Activated B cell treated with CpG ODN at 0.5 μM for 24 hours (primary cell): Measurements from ENCODE around the gene ECPAS. TPM values are rescaled to one million over a fixed set of nuclear protein-coding genes. Genes with fewer than 3 reads are reported as not detected.

Experiments used
- ATAC-seq: fragments of 200-7000 bp; cut with Tn5 transposase; one replicate; pipeline ENCODE4 v1.10.0; 2021; ENCODE audit warnings: low read depth, mild to moderate bottlenecking, moderate library complexity
- CTCF ChIA-PET: fragments of 350-600 bp; sonication (Branson Sonifier 250); formaldehyde crosslinking; loops from one replicate; lab custom pipeline; 2021; ENCODE audit warnings: antibody characterized with exemption; lab: Charles Lee
- POLR2A ChIA-PET: fragments of 350-600 bp; sonication (Branson Sonifier 250); formaldehyde crosslinking; loops from one replicate; lab custom pipeline; 2021; ENCODE audit warnings: antibody characterized with exemption; lab: Charles Lee
- DNase-seq: peaks from one replicate; pipeline ENCODE4 v3.0.0; 2022
- H3K27ac Mint-ChIP-seq: one replicate; pipeline ENCODE4 v1.8.0; 2020; ENCODE audit warnings: mixed read lengths
- H3K27me3 Mint-ChIP-seq: one replicate; pipeline ENCODE4 v1.8.0; 2021; ENCODE audit warnings: mixed read lengths
- H3K36me3 Mint-ChIP-seq: one replicate; pipeline ENCODE4 v1.8.0; 2021; ENCODE audit warnings: low read depth, mixed read lengths
- H3K4me1 Mint-ChIP-seq: one replicate; pipeline ENCODE4 v1.8.0; 2021; ENCODE audit warnings: mixed read lengths
- H3K4me3 Mint-ChIP-seq: one replicate; pipeline ENCODE4 v1.8.0; 2020; ENCODE audit warnings: mild to moderate bottlenecking, mixed read lengths
- H3K9me3 Mint-ChIP-seq: one replicate; pipeline ENCODE4 v1.8.0; 2020; ENCODE audit warnings: mixed read lengths
- intact Hi-C: fragments of 100-400 bp; cut with micrococcal nuclease; formaldehyde crosslinking; loops from one replicate; pipeline ENCODE4 v1.15.1; 2024
- total RNA-seq: library from RNA; stranded (reverse); gene quantifications from 2 replicates; pipeline ENCODE4 v1.2.3, GENCODE V29; 2022
- TF ChIP-seq, protein P1 (sequence below): fragments of 200-600 bp; IDR thresholded peaks from one replicate; pipeline ENCODE4 v1.8.0; 2022; ENCODE audit warnings: antibody characterized with exemption, mild to moderate bottlenecking

The ECPAS gene
- total RNA-seq, 1 donor from 2014 or later: 81.9 TPM

- Mint-ChIP-seq H3K27ac (no peak overlapping the region), H3K4me1 (peaks cover 27% of the 10 kb centered on the region), H3K27me3 (no peaks in the 10 kb centered on the region), H3K4me3 (no peak overlapping the region), H3K36me3 (peaks cover 3% of the 10 kb centered on the region), H3K9me3 (peaks cover 1% of the 10 kb centered on the region)
- ATAC-seq: no peak
- intact Hi-C loops: no loop called here
- no peak for DNase-seq
- ChIA-PET POLR2A (no interaction called here), CTCF (no interaction called here)
- TF ChIP-seq, protein P1, sequence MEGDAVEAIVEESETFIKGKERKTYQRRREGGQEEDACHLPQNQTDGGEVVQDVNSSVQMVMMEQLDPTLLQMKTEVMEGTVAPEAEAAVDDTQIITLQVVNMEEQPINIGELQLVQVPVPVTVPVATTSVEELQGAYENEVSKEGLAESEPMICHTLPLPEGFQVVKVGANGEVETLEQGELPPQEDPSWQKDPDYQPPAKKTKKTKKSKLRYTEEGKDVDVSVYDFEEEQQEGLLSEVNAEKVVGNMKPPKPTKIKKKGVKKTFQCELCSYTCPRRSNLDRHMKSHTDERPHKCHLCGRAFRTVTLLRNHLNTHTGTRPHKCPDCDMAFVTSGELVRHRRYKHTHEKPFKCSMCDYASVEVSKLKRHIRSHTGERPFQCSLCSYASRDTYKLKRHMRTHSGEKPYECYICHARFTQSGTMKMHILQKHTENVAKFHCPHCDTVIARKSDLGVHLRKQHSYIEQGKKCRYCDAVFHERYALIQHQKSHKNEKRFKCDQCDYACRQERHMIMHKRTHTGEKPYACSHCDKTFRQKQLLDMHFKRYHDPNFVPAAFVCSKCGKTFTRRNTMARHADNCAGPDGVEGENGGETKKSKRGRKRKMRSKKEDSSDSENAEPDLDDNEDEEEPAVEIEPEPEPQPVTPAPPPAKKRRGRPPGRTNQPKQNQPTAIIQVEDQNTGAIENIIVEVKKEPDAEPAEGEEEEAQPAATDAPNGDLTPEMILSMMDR: no peak
Measured at GRCh38 chr9:111456529-111456928, 27.7 kb downstream of the ECPAS start.

DNA sequence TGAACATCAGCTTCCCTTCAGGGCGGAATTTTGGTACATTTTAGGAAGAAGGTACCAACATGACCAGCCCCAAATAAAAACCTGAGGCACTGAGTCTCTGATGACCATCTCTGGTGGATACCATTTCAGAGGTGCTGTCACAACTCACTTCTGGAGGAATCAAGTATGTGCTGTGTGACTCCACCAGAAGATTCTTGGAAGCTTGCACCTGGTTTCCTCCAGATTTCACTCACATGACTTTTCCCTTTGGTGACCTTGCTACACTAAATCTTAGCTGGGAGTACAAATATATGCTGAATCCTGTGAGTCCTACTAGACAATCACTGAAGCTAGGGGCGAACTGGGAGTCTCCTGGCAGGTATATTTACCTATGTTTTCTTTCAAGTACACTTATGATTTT is 28.5 kb downstream of the ECPAS start:
- ChIA-PET POLR2A (no interaction called here), CTCF (no interaction called here)
- Mint-ChIP-seq H3K27me3 (no peaks in the 10 kb centered on the region), H3K36me3 (peaks cover 5% of the 10 kb centered on the region), H3K4me1 (peaks cover 27% of the 10 kb centered on the region), H3K9me3 (no peaks in the 10 kb centered on the region), H3K27ac (no peak overlapping the region), H3K4me3 (no peak overlapping the region)
- intact Hi-C loops: no loop called here
- ATAC-seq (no peak), DNase-seq (no peak)
- TF ChIP-seq, protein P1: no peak

GRCh38 chr9:111454751-111455150 is 29.4 kb downstream of the ECPAS start:
- H3K4me1 Mint-ChIP-seq: peaks cover 27% of the 10 kb centered on the region
- DNase-seq (no peak), ATAC-seq (no peak)
- TF ChIP-seq, protein P1: no peak
- intact Hi-C loops: no loop called here
- no peak overlapping the region for H3K4me3 Mint-ChIP-seq
- H3K36me3 Mint-ChIP-seq: peaks cover 11% of the 10 kb centered on the region
- no peak overlapping the region for H3K27ac Mint-ChIP-seq
- POLR2A ChIA-PET: no interaction called here
- no peaks in the 10 kb centered on the region for H3K27me3 Mint-ChIP-seq
- no peaks in the 10 kb centered on the region for H3K9me3 Mint-ChIP-seq
- CTCF ChIA-PET: no interaction called here

DNA sequence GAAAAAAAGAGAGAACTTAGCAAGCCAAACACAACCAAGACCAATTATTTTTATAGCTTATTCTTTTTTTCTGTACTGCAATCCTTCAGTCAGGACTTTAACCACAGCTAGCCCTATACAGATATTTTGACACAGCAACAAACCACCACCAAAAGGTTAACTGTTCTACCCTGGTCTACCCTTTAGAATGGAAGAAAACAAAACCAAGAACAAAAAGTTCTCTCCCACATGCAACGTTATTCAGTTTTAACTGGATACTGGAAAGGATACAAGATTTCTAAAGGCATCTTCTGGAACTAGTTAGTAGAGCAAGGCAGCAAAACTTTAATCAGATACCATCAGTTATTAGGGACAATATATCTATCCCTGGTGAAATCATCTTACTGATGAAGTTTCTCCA is 32.6 kb downstream of the ECPAS start:
- Mint-ChIP-seq H3K4me3 (no peak overlapping the region), H3K36me3 (peaks cover 20% of the 10 kb centered on the region), H3K27ac (no peak overlapping the region), H3K27me3 (no peaks in the 10 kb centered on the region), H3K9me3 (no peaks in the 10 kb centered on the region), H3K4me1 (peaks cover 15% of the 10 kb centered on the region)
- intact Hi-C loops: no loop called here
- DNase-seq (no peak), ATAC-seq (no peak)
- POLR2A ChIA-PET: no interaction called here
- CTCF ChIA-PET: no interaction called here
- TF ChIP-seq, protein P1: no peak

DNA sequence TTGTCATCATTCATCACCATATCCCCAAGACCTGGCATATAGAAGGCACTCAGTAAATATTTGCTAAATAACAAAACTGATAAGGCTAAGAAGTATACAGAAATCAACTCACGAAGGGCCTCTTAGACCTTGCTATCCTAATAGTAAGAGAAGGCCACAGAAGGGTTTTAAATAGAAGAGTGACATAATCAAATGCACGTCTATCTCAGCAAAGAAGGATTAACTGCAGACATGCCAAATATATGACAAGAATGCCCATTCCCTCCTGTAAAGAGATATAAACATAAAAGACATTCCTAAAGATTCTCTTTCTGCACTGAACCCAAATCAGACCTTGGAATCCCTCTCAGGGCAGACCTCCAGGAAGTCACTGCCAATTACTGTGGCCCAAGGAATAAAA is 34.1 kb downstream of the ECPAS start:
- H3K27me3 Mint-ChIP-seq: no peaks in the 10 kb centered on the region
- peaks cover 6% of the 10 kb centered on the region for H3K4me1 Mint-ChIP-seq
- peaks cover 32% of the 10 kb centered on the region for H3K36me3 Mint-ChIP-seq
- ATAC-seq (no peak), DNase-seq (no peak)
- H3K4me3 Mint-ChIP-seq: no peak overlapping the region
- no peaks in the 10 kb centered on the region for H3K9me3 Mint-ChIP-seq
- H3K27ac Mint-ChIP-seq: no peak overlapping the region
- intact Hi-C loops: no loop called here
- ChIA-PET CTCF (no interaction called here), POLR2A (no interaction called here)
- TF ChIP-seq, protein P1: no peak
